Heart left ventricle (tissue), 13 donors: ENCODE measurements around the gene TAOK2.

Source experiments
- POLR2A ChIP-seq, 2 donors: fragments of 450-650 bp; IDR thresholded peaks; one replicate each; pipeline ENCODE4 v1.6.1; 2017; ENCODE audit warnings: antibody characterized with exemption in 2 of 2, mild to moderate bottlenecking in 2 of 2, moderate library complexity in 2 of 2
- TF ChIP-seq, protein P1 (sequence below), 12 donors: fragments of 200-600 bp; sonication (generic) in 4 of 12; IDR thresholded peaks; one replicate each; pipeline versions ENCODE4 v1.5.0 to v1.8.0; 2018 to 2022; ENCODE audit warnings: antibody characterized with exemption in 12 of 12, mild to moderate bottlenecking in 5 of 12
- donor health status: ischemic (EF 13 %, LVEDD 7.1; RV severe dilation, severe dysfunction).
- donor health status: DM: no; HTN: yes; CAD: no.
- donor health status: DM: no; HTN: no; CAD: no.
- donor health status: ischemic (EF 25% LVEDD 6.9; RV normal size, moderate dysfunction).
- donor health status: ischemic (EF 25% LVEDD 5.7; RV mildly dilated, moderate dysfunction).
- donor health status: ischemic (EF 35%, LVEDD 5.7; RV mildly dilated, moderate dysfunction).
- donor health status: nonischemic (EF 11% LVEDD 7.7; RV severe dilation, severe dysfunction).
- donor health status: DM: yes; HTN: yes; CAD: no.
- donor health status: PGD.
- donor health status: ischemic (EF 29% LVEDD 5.4; RV normal size, mild dysfunction).
- donor health status: nonischemic (EF 23%, LVEDD 6.1; RV moderate dilation, normal function).

DNA sequence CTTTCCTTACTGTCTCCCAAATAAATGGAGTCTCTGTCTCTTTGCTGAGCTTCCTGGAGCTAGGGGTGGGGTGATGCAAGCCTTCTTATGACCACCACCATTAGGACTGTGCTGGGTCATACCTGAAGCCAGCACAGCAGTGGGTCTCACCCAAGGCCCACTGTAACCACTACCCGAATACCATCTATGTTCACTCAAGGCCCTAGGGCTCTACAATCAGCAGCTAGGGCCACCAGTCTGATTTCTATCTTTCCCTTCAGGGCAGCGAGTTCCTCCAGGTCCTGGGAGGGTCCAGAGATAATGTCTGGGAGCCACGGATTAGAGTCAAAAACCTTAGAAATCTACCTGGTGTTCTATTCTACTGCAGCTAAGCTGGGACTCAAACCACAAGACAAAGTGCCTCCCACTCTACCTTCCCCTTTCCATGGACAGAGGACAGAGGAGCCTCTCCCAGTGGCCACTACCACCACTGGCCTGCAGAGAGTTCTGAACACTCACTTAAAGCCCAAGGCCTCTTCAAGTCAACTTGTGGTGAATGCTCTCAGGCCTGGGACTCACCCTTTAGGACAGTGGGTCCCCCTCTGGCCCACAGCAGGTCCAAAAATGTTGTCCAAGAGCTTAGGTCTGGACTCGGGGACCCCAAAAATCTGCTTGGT is 22.7 kb upstream of the TAOK2 start:
- TF ChIP-seq, protein P1, sequence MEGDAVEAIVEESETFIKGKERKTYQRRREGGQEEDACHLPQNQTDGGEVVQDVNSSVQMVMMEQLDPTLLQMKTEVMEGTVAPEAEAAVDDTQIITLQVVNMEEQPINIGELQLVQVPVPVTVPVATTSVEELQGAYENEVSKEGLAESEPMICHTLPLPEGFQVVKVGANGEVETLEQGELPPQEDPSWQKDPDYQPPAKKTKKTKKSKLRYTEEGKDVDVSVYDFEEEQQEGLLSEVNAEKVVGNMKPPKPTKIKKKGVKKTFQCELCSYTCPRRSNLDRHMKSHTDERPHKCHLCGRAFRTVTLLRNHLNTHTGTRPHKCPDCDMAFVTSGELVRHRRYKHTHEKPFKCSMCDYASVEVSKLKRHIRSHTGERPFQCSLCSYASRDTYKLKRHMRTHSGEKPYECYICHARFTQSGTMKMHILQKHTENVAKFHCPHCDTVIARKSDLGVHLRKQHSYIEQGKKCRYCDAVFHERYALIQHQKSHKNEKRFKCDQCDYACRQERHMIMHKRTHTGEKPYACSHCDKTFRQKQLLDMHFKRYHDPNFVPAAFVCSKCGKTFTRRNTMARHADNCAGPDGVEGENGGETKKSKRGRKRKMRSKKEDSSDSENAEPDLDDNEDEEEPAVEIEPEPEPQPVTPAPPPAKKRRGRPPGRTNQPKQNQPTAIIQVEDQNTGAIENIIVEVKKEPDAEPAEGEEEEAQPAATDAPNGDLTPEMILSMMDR (IDR thresholded peaks at IDR 0.05) = no peak
- TF ChIP-seq POLR2A (IDR thresholded peaks at IDR 0.05) = no peak
